HG03108 (cell line): ENCODE data around the gene ATP23.

Experiments
- ATAC-seq: cut with Tn5 transposase; IDR thresholded peaks from one replicate; pipeline ENCODE4 v1.9.1; 2021; ENCODE audit warnings: moderate library complexity; ENCODE audit not compliant: unreplicated experiment

Gene ATP23

DNA sequence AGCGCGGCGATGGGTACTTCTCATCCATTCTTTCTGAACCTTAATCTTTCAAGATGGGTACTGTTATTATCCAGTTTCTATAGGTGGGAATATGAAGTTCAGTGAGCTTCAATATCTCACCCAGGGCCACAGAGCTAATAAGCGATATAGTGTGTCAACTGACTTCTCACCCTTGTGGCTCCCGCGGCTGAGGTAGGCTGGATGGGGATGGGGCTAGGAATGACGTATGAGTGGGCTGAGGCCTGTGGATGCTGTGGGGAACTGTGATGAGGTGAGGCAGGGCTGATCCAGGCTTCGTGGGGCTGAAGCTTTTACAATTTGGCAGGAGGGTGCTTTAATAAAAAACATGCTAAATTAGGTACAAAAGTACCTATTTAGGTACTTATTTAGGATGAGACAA is 32.9 kb upstream of the ATP23 start:
- ATAC-seq: no peak

GRCh38 chr12:57909056-57909455 is 32.3 kb upstream of the ATP23 start:
- no peak for ATAC-seq

DNA sequence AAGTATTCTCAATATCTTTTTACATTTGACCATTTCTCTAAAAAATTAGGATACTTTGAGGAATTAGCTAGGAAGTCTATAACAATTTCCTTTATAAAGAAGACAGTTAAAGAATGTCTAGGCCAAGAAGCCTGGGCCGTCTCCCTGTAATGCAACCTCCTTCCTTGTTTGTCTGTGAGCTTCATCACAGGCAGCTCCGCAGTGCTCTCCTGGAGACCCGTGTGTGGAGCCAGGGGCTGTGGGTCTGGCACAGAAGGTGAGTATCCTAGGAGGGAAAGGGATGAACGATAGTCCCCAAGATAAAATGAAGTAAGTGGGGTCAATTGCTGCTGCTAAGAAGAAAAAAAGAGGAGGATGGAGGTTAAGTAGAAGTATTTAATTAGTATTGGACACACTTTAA is 31.8 kb upstream of the ATP23 start:
- ATAC-seq: no peak

GRCh38 chr12:57918147-57918546 is 23.2 kb upstream of the ATP23 start:
- no peak for ATAC-seq

GRCh38 chr12:57927086-57927485 is 14.3 kb upstream of the ATP23 start:
- ATAC-seq: no peak

GRCh38 chr12:57929092-57929830 is 12.1 kb upstream of the ATP23 start:
- no peak for ATAC-seq

- ATAC-seq: no peak
Measured at GRCh38 chr12:57934819-57935218, 6.5 kb upstream of the ATP23 start.

- no peak for ATAC-seq
Measured at GRCh38 chr12:57935331-57935730, 6.0 kb upstream of the ATP23 start.

DNA sequence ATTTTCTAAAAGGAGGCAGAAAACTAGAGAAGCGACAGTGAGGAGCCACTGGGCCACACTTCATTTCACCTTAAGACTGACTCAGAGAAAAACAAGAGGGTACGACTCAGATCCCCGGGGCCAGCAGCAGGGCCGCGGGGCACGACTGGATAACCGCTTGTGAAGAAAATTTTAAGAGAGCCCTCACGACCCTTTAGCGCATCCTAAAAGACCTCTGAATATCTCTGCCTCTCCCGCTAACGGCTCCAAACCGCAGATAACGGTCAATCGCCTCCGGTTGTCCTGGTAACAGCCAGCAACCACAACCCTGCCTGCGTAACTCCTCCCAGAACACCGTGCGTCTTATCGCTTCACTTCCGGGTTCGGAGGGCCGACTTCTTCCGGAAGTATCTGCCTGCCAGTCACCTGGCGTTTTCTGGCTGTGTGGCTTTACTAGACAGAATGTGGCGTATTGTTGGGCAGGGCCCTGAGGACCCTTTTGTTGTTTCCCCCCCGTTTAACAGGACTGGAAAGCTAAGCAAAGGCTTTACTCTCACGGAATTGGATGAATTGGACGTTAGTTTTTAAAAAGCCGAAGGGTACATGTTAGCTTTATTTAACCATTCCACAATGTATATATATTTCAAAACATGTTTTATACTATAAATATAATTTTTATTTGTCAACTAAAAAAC is 5.4 kb upstream of the ATP23 start:
- peak; percentile 99 for ATAC-seq

DNA sequence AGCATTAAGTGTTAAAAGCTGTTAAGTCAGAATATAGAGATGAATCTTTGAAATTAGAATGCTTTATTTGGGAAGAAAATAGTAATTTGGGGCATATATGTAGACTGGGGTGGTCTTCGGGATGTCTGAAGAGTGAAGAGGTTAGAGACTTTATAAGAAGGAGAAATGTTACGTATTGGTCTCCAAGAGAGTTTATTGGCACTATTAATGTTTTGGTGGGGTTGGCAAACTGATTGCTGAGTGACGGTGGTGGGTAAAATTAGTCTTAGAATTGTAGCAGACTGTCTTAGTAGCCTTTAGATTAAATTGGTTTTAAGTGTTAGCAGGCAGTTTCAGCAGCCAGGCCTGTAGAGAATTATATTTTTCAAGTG is 4.9 kb upstream of the ATP23 start:
- no peak for ATAC-seq

GRCh38 chr12:57939291-57939690 is 2.1 kb upstream of the ATP23 start:
- ATAC-seq: no peak

DNA sequence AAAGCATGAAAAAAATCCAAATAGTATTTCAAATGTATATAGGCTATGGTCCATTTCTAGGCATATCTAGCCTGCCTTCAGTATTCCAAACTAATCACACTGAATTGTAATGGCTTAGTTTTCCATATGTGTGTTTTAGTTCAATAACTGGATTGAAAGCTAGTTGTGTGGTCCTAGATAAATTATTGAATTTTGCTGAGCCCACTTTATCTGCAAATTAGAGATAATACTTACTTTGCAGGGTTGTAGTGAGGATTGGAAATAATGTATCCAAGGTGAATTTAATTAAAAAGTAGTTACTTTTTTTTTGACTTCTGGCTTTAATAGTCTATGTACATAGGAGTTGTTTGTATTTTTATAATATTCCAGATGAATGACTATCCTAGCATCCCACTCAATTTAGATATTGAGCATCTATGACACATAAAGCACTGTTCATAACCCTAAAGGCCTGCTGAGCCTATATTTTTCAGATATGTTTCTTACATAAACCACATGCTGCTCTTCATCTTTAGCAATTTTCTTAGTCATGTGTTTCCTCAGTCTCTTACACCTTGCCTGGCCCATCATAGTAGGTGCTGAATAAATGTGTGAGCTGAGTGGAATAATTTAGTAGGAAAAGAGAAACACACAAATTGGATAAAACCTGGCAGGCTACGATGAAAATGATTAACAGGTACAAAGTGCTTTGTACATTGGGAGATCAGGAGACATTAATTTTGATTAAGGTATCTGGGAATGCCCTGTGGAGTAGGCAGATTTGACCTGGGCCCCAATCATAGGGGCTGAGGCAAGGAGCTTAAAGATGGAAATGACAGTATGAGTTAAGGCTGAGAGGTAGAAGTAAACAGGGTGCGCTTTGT is 1.1 kb upstream of the ATP23 start:
- no peak for ATAC-seq

GRCh38 chr12:57940915-57941164 is 527 bp upstream of the ATP23 start:
- no peak for ATAC-seq

DNA sequence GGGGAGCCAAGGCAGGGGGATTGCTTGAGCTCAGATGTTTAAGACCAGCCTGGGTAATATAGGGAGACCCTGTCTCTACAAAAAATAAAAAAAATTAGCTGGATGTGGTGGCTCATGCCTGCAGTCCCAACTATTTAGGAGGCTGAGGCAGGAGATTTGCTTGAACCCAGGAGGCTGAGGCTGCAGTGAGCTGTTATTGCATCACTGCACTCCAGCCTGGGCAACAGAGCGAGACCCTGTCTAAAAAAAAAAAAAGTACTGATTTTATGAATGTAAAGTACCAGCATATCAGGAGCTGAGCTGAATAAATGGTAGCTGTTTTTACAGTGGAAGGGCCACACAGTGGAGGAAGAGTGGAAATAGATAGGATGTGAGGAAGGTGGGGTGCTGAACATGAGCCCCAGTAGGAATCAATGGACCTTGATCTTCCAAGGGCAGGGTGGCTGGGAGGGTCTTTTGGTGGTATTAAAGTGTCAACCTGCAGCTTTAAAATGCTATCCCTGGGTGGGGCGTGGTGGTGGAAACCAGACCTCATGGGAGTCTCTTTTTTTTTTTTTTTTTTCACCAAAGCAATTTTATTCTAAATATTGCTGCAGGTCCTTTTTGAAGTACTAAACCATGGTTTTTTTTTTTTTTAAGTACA is 2.2 kb downstream of the ATP23 start:
- no peak for ATAC-seq

DNA sequence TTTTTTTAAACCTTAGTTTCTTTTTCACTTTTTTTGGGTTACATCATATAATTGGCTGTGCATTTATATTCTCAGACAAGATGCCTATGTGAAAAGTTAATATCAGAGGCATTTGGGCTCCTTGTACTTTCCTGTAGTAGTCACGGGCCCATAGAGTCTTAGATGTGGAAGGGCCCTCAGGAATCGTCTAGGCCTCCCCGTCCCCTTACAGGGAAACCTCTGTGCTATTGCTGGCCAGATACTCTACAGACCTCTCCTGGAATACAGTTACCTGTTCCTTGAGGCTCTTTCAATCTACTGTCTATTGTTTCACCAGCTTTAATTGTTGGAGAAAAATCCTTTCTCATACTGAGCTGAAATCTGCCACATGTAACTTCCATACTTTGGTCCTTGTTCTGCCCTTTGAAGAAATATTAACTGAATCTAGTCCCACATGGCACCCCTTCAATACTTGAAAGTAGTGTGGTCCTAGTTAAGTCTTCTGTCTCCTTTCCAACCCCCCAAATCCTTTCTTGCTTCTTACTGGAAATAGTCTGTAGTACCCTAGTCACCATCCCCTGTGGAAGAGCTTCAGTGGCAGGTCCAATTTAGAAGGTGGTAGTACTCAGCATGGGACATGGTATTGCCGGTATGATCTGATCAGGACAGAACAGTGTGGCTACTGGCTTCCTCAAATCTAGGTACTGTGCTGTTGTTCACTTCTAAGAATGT is 3.1 kb downstream of the ATP23 start:
- ATAC-seq: no peak

- no peak for ATAC-seq
Measured at GRCh38 chr12:57952766-57953165, 11.4 kb downstream of the ATP23 start.

DNA sequence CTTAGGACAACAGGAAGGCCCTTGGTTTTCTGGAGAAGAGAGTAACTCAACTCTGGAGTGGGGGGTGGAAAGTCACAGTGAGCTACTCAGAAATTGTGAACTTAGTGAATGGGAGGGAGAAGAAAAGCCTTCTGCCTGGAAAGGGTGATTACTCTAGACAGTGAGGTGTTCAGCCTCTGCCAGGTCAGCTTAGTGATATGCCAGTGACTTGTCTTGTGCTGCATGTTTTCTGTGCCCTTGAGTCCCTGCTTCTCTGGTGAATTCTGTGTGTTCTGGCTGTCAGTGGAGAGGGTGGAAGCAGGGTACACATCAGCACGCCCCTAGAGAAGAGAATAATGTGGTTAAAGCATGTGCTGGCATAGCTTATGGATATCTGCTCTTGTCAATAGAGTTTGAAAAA is 13.4 kb downstream of the ATP23 start:
- ATAC-seq: no peak

DNA sequence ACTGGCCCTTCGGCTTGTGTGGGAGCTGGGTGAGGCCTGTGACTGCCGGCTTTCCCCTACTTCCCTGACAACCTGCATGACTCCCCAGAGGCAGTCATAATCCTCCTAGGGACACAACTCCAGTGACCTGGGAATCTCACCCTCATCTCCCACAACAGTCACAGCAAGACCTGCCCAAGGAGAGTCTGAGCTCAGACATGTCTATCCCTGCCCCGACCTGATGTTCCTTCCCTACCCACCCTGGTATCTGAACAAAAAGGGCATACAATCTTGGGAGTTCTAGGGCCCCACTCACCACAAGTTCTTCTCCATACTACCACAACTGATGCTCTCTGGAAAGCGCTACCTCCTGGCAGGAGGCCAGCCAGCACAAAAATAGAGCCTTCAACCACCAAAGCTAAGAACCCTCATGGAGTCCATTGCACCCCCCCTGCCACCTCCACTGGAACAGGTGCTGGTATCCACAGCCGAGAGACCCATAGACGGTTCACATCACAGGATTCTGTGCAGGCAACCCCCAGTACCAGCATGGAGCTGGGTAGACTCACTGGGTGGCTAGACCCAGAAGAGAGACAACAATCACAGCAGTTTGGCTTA is 16.8 kb downstream of the ATP23 start:
- ATAC-seq: no peak

GRCh38 chr12:57964421-57964820 is 23.1 kb downstream of the ATP23 start:
- no peak for ATAC-seq

- no peak for ATAC-seq
Measured at GRCh38 chr12:57965766-57966165, 24.4 kb downstream of the ATP23 start.

DNA sequence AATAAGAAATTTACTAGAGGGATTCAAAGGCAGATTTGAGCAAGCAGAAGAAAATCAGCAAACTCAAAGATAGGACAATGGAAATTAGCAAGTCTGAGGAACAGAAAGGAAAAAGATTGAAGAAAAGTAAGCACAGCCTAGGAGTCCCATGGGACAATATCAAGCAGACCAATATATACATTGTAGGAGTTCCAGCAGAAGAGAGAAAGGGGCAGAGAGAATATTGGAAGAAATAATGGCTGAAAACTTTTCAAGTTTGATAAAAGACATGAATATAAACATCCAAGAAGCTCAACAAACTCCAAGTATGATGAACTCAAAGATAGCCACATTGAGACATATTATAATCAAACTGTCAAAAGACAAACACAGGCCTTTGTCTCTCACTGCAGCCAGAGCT is 25.2 kb downstream of the ATP23 start:
- no peak for ATAC-seq
